GM23338 (cell line): ENCODE data around the gene NKX3-2. TPM values are rescaled to one million over a fixed set of nuclear protein-coding genes. Genes with fewer than 3 reads are reported as not detected.

Experiments
- ATAC-seq: fragments of 200-7000 bp; cut with Tn5 transposase; 3 replicates; pipeline ENCODE4 v1.9.1; 2020
- DNase-seq: peaks from one replicate; pipeline ENCODE4 v3.0.0-alpha.2; 2015; ENCODE audit warnings: low spot score
- H2AFZ ChIP-seq: fragments of 200-600 bp; sonication (generic); 2 replicates; pipeline ENCODE4 v1.8.0; 2016; ENCODE audit warnings: antibody characterized with exemption, mild to moderate bottlenecking, moderate library complexity
- H3F3A ChIP-seq: fragments of 200-600 bp; sonication (generic); replicated peaks from 2 replicates; pipeline ENCODE4 v1.8.0; 2017; ENCODE audit warnings: antibody characterized with exemption, mixed run types, low read depth
- H3K27ac ChIP-seq: fragments of 200-600 bp; sonication (generic); 2 replicates; pipeline ENCODE4 v1.6.1; 2016; ENCODE audit warnings: low read depth
- H3K27me3 ChIP-seq: fragments of 200-600 bp; sonication (generic); 2 replicates; pipeline ENCODE4 v1.8.0; 2016; ENCODE audit warnings: mild to moderate bottlenecking, mixed run types, moderate library complexity; ENCODE audit not compliant: insufficient read depth
- H3K36me3 ChIP-seq: fragments of 200-600 bp; sonication (generic); 2 replicates; pipeline ENCODE4 v1.8.0; 2016; ENCODE audit warnings: mild to moderate bottlenecking; ENCODE audit not compliant: insufficient read depth
- H3K4me1 ChIP-seq: fragments of 200-600 bp; sonication (generic); 2 replicates; pipeline ENCODE4 v1.8.0; 2016; ENCODE audit warnings: mild to moderate bottlenecking, moderate library complexity; ENCODE audit not compliant: insufficient read depth
- H3K4me2 ChIP-seq: fragments of 200-600 bp; sonication (generic); 2 replicates; pipeline ENCODE4 v1.7.1; 2017; ENCODE audit warnings: mixed run types
- H3K4me3 ChIP-seq: fragments of 200-600 bp; sonication (generic); 2 replicates; pipeline ENCODE4 v1.6.1; 2016; ENCODE audit warnings: mixed run types
- H3K79me2 ChIP-seq: fragments of 200-600 bp; sonication (generic); replicated peaks from 2 replicates; pipeline ENCODE4 v1.8.0; 2017; ENCODE audit warnings: mild to moderate bottlenecking; ENCODE audit not compliant: insufficient read depth
- H3K9me2 ChIP-seq: fragments of 200-600 bp; sonication (generic); 2 replicates; pipeline ENCODE4 v1.8.0; 2017; ENCODE audit not compliant: insufficient read depth
- H4K20me1 ChIP-seq: fragments of 200-600 bp; sonication (generic); replicated peaks from 2 replicates; pipeline ENCODE4 v1.8.0; 2017; ENCODE audit warnings: mild to moderate bottlenecking; ENCODE audit not compliant: insufficient read depth
- H3K27ac Mint-ChIP-seq: 2 replicates; pipeline ENCODE4 v1.8.0; 2020; ENCODE audit warnings: inconsistent platforms, mild to moderate bottlenecking, moderate library complexity, mixed read lengths
- H3K27me3 Mint-ChIP-seq: 3 replicates; pipeline ENCODE4 v1.8.0; 2022; ENCODE audit warnings: low read depth, mild to moderate bottlenecking, moderate library complexity, mixed read lengths, inconsistent platforms; ENCODE audit not compliant: insufficient read depth, poor library complexity
- H3K36me3 Mint-ChIP-seq: 3 replicates; pipeline ENCODE4 v1.8.0; 2021; ENCODE audit warnings: low read depth, mild to moderate bottlenecking, inconsistent platforms, moderate library complexity, mixed read lengths
- H3K4me1 Mint-ChIP-seq: 3 replicates; pipeline ENCODE4 v1.8.0; 2020; ENCODE audit warnings: mild to moderate bottlenecking, inconsistent platforms, mixed read lengths
- H3K4me3 Mint-ChIP-seq: 3 replicates; pipeline ENCODE4 v1.8.0; 2021; ENCODE audit warnings: moderate library complexity, mild to moderate bottlenecking, inconsistent platforms, mixed read lengths
- H3K9me3 Mint-ChIP-seq: 3 replicates; pipeline ENCODE4 v1.8.0; 2020; ENCODE audit warnings: moderate library complexity, mild to moderate bottlenecking, inconsistent platforms, mixed read lengths
- EZH2 ChIP-seq: fragments of 200-600 bp; sonication (generic); IDR thresholded peaks from one replicate; pipeline ENCODE4 v1.8.0; 2017; ENCODE audit warnings: antibody characterized with exemption, mild to moderate bottlenecking, low read depth; ENCODE audit not compliant: unreplicated experiment
- EZH2phosphoT487 ChIP-seq: fragments of 200-600 bp; sonication (generic); IDR thresholded peaks from one replicate; pipeline ENCODE4 v1.8.1; 2018; ENCODE audit warnings: antibody characterized with exemption; ENCODE audit not compliant: unreplicated experiment
- JUNB ChIP-seq: IDR thresholded peaks from one replicate; pipeline ENCODE4 v1.6.1; 2016; ENCODE audit warnings: antibody characterized with exemption; ENCODE audit not compliant: unreplicated experiment
- NANOG ChIP-seq: IDR thresholded peaks from 2 replicates; pipeline ENCODE4 v1.6.1; 2016; ENCODE audit warnings: antibody characterized with exemption, borderline replicate concordance
- polyA plus RNA-seq: library from polyadenylated mRNA; unstranded; fragments of >200 nt; fragmentation: Nextera tagmentation; extraction: Ambion mirVana; gene quantifications from 2 replicates; pipeline ENCODE4 v1.2.1, GENCODE V29; 2016
- total RNA-seq: library from RNA; depleted of rRNA; stranded (reverse); fragments of >200 nt; shearing (Covaris generic); gene quantifications from 2 replicates; pipeline ENCODE4 v1.2.3, GENCODE V29; 2014
- TF ChIP-seq, protein P1 (sequence below): fragments of 250-450 bp; sonication (Bioruptor Pico); IDR thresholded peaks from 2 replicates; pipeline ENCODE4 v1.5.0; 2020; ENCODE audit warnings: mild to moderate bottlenecking, moderate library complexity

Gene NKX3-2
- total and polyA plus RNA-seq, 2 experiments from 2014 or later: 0.14 TPM; not detected in 1

DNA sequence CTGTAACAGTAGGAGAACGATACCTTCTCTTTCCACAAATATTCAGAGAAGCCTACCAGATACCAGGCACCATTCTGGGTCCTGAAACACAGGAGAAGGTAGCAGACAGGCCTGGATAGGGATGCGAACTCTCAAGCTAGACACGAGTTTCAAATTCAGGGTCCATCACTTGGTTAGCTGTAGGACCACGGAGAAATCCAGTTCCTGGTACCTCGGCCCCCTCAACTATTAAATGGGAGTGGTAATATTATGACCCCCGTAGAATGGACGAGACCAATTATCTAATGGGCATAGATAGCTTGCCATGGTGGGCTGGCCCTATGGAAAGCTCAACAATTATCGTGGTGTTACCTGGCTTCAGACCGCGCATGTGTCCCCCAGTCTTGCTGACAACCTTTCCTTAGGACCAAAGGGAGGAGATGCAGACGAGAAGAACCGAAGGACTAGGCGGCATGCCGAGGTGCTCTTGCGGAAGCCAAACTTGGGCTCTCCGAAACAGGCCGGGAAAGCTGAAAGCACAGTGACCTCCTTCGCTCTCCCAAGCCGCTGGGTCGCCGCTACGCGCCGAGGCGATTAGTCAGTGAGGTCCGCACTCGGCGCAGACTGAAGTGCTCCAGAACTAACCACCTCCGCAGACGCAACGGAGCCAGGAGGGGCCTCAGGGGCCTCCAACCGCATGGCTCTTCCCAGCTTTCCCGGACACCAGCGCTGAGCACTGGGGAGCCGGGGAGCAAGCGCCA lies 19.6 kb downstream of the NKX3-2 start (continued):
- TF ChIP-seq, protein P1, sequence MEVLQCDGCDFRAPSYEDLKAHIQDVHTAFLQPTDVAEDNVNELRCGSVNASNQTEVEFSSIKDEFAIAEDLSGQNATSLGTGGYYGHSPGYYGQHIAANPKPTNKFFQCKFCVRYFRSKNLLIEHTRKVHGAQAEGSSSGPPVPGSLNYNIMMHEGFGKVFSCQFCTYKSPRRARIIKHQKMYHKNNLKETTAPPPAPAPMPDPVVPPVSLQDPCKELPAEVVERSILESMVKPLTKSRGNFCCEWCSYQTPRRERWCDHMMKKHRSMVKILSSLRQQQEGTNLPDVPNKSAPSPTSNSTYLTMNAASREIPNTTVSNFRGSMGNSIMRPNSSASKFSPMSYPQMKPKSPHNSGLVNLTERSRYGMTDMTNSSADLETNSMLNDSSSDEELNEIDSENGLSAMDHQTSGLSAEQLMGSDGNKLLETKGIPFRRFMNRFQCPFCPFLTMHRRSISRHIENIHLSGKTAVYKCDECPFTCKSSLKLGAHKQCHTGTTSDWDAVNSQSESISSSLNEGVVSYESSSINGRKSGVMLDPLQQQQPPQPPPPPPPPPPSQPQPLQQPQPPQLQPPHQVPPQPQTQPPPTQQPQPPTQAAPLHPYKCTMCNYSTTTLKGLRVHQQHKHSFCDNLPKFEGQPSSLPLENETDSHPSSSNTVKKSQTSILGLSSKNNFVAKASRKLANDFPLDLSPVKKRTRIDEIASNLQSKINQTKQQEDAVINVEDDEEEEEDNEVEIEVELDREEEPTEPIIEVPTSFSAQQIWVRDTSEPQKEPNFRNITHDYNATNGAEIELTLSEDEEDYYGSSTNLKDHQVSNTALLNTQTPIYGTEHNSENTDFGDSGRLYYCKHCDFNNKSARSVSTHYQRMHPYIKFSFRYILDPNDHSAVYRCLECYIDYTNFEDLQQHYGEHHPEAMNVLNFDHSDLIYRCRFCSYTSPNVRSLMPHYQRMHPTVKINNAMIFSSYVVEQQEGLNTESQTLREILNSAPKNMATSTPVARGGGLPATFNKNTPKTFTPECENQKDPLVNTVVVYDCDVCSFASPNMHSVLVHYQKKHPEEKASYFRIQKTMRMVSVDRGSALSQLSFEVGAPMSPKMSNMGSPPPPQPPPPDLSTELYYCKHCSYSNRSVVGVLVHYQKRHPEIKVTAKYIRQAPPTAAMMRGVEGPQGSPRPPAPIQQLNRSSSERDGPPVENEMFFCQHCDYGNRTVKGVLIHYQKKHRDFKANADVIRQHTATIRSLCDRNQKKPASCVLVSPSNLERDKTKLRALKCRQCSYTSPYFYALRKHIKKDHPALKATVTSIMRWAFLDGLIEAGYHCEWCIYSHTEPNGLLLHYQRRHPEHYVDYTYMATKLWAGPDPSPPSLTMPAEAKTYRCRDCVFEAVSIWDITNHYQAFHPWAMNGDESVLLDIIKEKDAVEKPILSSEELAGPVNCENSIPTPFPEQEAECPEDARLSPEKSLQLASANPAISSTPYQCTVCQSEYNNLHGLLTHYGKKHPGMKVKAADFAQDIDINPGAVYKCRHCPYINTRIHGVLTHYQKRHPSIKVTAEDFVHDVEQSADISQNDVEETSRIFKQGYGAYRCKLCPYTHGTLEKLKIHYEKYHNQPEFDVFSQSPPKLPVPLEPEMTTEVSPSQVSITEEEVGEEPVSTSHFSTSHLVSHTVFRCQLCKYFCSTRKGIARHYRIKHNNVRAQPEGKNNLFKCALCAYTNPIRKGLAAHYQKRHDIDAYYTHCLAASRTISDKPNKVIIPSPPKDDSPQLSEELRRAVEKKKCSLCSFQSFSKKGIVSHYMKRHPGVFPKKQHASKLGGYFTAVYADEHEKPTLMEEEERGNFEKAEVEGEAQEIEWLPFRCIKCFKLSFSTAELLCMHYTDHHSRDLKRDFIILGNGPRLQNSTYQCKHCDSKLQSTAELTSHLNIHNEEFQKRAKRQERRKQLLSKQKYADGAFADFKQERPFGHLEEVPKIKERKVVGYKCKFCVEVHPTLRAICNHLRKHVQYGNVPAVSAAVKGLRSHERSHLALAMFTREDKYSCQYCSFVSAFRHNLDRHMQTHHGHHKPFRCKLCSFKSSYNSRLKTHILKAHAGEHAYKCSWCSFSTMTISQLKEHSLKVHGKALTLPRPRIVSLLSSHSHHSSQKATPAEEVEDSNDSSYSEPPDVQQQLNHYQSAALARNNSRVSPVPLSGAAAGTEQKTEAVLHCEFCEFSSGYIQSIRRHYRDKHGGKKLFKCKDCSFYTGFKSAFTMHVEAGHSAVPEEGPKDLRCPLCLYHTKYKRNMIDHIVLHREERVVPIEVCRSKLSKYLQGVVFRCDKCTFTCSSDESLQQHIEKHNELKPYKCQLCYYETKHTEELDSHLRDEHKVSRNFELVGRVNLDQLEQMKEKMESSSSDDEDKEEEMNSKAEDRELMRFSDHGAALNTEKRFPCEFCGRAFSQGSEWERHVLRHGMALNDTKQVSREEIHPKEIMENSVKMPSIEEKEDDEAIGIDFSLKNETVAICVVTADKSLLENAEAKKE (CRISPR knock-in tag): no peak
- TF ChIP-seq NANOG: no peak

DNA sequence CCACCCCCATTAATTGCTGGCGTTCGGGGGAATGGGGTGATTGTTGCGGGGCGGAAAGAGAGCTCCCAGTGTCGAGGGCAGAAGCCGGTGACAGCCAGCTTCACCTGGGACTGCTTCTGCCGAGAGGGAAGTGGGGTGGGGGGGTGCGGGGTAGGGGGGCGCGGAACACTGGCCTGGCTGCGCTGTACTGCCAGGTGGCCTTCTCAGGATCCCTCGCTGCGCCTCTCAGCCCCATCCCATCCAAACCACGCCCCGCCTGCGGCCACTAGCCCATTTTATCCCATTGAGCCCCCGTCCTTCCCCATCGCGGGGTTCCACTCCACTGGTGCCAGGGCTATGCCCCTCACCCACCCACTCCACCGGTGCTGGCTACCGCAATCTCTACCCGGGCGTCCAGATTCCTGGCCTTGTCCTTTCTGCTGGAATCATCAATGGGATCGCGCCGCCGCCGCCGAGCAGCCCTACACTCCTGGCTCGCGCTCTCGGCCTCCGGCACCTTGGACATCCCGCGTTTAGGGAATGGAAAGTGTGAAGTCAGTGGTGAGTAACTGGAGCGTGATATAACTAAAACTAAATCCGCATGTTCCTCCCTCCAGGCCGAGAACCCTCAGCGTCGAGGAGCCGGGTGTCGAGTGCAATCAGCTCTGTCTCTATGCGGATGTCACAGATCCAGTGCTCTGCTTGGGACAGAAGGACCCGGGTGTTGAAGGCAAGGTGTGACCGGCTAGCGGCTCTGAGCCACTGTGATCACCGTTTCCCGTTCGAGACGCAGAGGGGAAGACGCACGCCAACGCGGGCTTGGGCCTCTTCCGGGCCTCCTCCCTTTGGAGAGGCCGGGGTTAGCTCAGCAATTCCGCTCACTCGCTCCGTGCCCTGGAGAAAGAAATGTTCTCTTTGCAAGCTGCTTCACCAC lies 20.5 kb downstream of the NKX3-2 start:
- H3K9me3 Mint-ChIP-seq: peaks cover 18% of the 10 kb centered on the region
- H3K4me1 ChIP-seq: peaks cover 69% of the 10 kb centered on the region
- H3K36me3 Mint-ChIP-seq: peaks cover 20% of the 10 kb centered on the region
- H3K27ac Mint-ChIP-seq: no peak overlapping the region
- peaks cover 67% of the 10 kb centered on the region for H3K27me3 Mint-ChIP-seq
- peaks cover 94% of the 10 kb centered on the region for H3K27me3 ChIP-seq
- H3K27ac ChIP-seq: no peak overlapping the region
- ATAC-seq (no peak; the same call in 2 of the 3 replicates), DNase-seq (peak; percentile 71)
- peaks cover 20% of the 10 kb centered on the region for H3F3A ChIP-seq
- H2AFZ ChIP-seq: peak overlapping the region; percentile 91; the same call in 1 of the 2 replicates
- peaks cover 30% of the 10 kb centered on the region for H3K4me1 Mint-ChIP-seq
- H4K20me1 ChIP-seq: peaks cover 4% of the 10 kb centered on the region; the same call in 1 of the 2 replicates
- no peaks in the 10 kb centered on the region for H3K36me3 ChIP-seq
- no peak overlapping the region; the same call in 2 of the 3 replicates for H3K4me3 Mint-ChIP-seq
- peak overlapping the region; percentile 79 for H3K4me2 ChIP-seq
- TF ChIP-seq JUNB (no peak), EZH2phosphoT487 (peak; percentile 65), EZH2 (peak; percentile 95)
- H3K79me2 ChIP-seq: no peaks in the 10 kb centered on the region
- peak overlapping the region; percentile 48 for H3K4me3 ChIP-seq
- no peaks in the 10 kb centered on the region for H3K9me2 ChIP-seq
